Left kidney (tissue), 2 donors: ENCODE measurements around the gene SMAP2. TPM values are rescaled to one million over a fixed set of nuclear protein-coding genes. Genes with fewer than 3 reads are reported as not detected.
"Not testable (repeated sequence)": the region's sequence is repeated elsewhere in the genome, so short reads cannot be mapped to it uniquely, and the experiment has no call there.

ENCODE experiments used
- DNase-seq: peaks from one replicate; pipeline ENCODE4 v3.0.0-alpha.2; 2013
- polyA plus RNA-seq: library from polyadenylated mRNA; unstranded; fragments of 120-200 nt; gene quantifications from one replicate; pipeline ENCODE4 v1.2.1, GENCODE V29; 2013; ENCODE audit not compliant: insufficient read length

Gene SMAP2
- polyA plus RNA-seq, 1 donor, result 27.1 TPM

GRCh38 chr1:40371707-40372258 is 1.7 kb upstream of the SMAP2 start:
- DNase-seq, result no peak

GRCh38 chr1:40372658-40373322 is 737 bp upstream of the SMAP2 start:
- no peak for DNase-seq

DNA sequence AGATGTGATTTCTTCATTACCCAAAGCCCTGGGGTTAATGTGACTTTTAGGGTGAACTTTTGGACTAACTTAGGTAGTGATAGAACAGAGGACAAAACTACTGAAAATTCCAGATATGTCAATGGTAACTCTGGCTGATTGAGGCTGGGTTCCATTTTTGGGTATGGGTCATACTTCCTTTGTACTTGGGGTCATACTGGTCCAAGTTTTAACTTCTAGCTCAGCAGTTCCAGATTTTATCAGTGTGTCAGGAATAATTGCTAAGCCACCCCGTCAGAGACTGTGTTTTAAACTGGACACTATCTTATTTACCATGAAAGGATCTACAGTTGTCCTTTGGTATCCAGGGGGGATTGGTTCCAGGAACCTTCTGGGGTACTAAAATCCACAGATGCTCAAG is 4.0 kb downstream of the SMAP2 start:
- no peak for DNase-seq

DNA sequence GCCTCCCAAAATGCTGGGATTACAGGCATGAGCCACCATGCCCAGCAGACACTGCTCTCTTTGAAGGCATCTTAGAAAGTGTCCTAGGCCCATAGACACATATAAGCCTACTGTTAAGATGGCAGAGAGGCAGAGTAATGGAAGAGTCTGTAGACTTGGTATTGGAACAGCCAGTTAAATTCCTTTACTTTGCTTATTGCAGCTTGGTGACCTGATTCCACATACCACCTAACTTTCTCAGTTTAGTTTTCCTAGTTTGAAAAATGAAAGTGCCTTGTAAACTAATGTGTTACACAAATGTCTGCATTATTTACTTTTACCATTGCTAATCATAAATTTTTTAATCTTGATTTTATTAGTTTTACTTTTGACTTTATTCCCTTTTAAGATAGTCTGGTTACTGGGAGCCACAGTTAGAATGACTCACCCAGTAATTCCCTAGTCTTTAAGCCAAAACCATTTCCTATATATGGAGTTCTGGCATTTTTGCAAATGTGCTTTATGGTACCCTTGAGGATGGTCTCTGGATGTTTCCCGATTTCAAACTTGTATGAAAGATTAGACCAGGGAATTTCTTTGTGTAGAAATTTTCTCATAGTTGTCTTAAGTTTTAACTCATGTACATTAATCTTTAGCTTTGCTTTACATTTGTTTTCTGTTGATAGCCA is 6.4 kb downstream of the SMAP2 start:
- peak; percentile 43 for DNase-seq

- DNase-seq, result no peak
Measured at GRCh38 chr1:40380817-40381216, 7.3 kb downstream of the SMAP2 start.

- no peak for DNase-seq
Measured at GRCh38 chr1:40381268-40382107, 8.0 kb downstream of the SMAP2 start.

- DNase-seq, result no peak
Measured at GRCh38 chr1:40382108-40382460, 8.6 kb downstream of the SMAP2 start.

DNA sequence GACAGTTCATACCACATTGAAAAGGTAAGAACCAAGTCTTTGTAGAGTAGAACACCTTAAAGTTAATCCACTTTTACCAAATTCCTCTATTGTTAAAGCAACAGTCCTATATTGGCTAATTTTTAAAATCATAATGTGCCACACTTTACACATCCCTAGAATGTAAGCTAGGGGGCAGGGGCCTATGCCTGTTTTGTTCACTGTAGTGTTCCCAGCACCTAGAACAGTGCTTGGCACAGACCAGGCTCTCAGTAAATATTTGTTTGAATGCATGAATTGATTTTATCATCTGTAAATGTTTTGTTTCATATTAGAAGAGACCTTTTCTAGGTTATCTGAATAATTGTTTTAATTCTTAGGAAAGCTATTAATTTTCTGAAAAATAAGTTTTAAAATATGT is 9.1 kb downstream of the SMAP2 start:
- DNase-seq, result no peak

GRCh38 chr1:40383095-40383487 is 9.6 kb downstream of the SMAP2 start:
- no peak for DNase-seq

- DNase-seq, result no peak
Measured at GRCh38 chr1:40383488-40384412, 10.2 kb downstream of the SMAP2 start.

GRCh38 chr1:40384413-40384762 is 10.9 kb downstream of the SMAP2 start:
- no peak for DNase-seq

GRCh38 chr1:40384887-40385286 is 11.4 kb downstream of the SMAP2 start:
- DNase-seq, result no peak

DNA sequence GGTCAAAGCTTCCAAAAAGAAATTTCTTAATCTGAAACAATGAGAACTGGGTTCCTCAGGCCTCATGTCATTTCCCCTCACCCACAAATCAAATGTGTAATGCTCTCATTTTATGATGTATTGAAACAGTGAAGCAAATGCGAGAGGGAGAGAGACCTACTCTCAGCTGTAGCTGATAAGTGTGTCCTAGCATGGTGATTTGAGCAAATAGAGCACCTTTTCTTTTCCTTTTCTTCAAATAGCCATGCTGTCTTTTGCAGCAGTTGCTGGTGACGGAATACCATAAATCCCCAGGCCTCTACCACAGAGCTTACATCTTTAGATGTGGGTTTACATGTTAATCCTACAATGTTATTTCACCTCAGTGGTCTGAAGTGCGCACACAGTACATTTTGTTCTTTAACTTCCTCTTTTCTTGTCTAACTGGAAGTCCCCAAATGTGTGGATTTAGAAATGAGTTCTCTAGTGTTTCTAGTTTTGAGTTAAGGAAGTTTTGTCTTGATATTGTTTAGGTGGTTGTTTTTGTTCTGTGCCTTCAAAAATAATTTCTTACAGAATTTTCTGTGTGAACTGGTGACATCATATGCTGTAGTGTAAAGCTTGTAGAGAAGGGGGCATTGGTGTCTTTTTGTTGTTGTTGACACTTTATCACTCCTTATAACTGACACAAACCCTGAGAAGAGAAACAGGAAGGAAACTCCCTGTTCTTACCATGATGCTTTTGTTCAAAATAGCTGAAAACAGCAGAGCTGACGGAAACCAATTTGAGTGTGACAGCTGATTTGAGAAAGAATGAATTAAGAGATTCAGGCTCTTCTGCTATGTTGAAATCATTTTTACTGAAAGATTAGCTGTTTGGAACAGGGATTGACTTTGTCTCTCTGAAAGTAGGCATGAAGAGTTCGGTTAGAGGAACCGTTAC is 12.2 kb downstream of the SMAP2 start:
- no peak for DNase-seq

DNA sequence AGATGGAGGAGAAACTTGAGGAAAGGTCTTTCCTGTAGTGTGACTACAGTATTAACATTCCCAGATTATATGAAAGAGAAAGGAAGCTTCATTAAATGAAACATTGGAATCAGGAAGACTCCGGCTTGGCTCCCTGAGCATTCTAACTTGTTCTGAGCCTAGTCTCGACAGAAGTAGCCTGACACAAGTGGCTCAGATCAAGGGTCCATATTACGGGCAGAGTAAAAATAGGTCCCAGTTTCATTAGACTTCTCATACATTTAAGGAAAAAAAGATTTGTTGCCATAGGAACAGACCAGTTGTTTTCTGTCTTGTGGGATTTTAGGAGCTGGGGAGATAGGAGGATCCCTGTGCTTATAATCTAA is 12.8 kb downstream of the SMAP2 start:
- DNase-seq, result peak; percentile 39

DNA sequence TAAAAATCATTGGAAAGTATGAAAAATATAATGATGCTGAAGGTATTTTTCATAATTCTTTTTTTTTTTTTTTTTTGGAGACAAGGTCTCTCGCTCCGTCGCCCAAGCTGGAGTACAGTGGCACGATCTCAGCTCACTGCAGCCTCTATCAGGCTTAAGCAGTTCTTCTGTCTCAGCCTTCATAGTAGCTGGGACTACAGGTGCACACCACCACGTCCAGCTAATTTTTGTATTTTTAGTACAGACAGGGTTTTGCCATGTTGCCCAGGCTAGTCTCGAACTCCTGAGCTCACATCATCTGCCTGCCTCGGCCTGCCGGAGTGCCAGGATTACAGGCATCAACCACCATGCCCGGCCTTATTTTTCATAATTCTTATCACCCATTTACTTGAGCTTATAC is 13.3 kb downstream of the SMAP2 start:
- no peak for DNase-seq

DNA sequence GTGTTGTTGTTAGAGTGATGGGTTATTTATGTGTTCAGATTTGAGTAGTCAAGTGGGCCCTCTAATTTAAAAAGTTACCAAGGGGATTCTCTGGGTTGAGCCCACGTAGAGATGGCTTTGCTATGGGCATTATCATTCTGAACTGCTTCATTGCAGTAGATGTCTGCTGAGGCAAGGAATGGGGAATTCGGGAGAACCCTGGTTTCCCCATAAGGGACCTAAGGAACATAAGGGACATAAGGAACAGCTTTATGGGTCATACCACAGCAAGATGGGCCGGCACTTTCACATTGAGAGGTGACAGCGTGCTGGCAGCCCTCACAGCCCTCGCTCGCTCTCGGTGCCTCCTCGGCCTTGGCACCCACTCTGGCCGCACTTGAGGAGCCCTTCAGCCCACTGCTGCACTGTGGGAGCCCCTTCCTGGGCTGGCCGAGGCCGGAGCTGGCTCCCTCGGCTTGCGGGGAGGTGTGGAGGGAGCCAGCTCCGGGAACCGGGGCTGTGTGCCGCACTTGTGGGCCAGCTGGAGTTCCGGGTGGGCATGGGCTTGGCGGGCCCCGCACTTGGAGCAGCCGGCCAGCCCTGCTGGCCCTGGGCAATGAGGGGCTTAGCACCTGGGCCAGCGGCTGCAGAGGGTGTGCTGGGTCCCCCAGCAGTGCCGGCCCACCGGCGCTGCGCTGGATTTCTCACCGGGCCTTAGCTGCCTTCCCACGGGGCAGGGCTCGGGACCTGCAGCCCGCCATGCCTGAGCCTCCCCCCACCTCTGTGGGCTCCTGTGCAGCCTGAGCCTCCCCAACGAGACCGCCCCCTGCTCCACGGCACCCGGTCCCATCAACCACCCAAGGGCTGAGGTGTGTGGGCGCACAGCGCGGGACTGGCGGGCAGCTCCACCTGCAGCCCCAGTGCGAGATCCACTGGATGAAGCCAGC is 14.1 kb downstream of the SMAP2 start:
- not testable (repeated sequence) for DNase-seq

GRCh38 chr1:40388456-40389321 is 15.2 kb downstream of the SMAP2 start:
- DNase-seq, result not testable (repeated sequence)

DNA sequence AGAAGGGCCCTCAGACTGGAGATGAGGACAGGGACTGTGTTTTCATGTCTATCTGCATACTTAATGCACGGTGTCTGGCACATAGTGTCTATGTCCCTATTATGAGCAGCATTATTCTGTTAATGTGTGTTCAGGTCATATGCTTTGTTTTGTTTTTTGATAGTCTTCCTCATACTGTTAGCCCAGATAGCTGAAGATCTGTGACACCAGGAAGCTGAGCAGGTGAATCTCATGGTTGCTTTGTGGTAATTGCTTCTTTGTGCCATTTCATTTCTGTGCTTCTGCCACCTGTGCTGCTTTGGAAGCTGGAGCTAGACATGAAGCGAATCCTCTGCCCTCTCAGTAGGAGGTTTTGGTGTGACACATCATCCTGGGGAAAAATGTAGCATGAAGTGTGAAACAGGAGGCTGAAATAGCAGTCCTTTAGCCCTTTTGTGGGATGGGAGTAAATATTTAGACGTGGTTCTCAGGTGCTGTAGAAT is 15.8 kb downstream of the SMAP2 start:
- DNase-seq, result no peak
